ENCODE results near the gene RNU1-1. TPM values are rescaled to one million over a fixed set of nuclear protein-coding genes. Genes with fewer than 3 reads are reported as not detected.
"Not testable (repeated sequence)": the region's sequence is repeated elsewhere in the genome, so short reads cannot be mapped to it uniquely, and the experiment has no call there.

RNU1-1 gene
- total RNA-seq, 2 donors from 2014 or later = 2,483 to 3,611 TPM

GRCh38 chr1:16521288-16521583 lies 7.2 kb upstream of the RNU1-1 start:
- peak overlapping the region; percentile 47 for H3K4me3 ChIP-seq (ENCODE audit: low read length)

GRCh38 chr1:16520435-16521287 lies 6.6 kb upstream of the RNU1-1 start:
- H3K4me3 ChIP-seq (ENCODE audit: low read length) = peak overlapping the region; percentile 47
- H3K9me3 ChIP-seq (ENCODE audit: control insufficient read depth, low read length); H3K27me3 ChIP-seq (ENCODE audit: control insufficient read depth, insufficient read depth, low read length, poor library complexity, severe bottlenecking); H3K9me3 Mint-ChIP-seq; H3K27ac ChIP-seq (ENCODE audit: low read depth, low read length); H3K4me1 ChIP-seq (ENCODE audit: control insufficient read depth, insufficient read depth, low read length); H3K36me3 Mint-ChIP-seq (ENCODE audit: low read depth); H3K9ac ChIP-seq (ENCODE audit: extremely low read depth, low read length, poor library complexity, severe bottlenecking); H3K4me1 Mint-ChIP-seq; H3K36me3 ChIP-seq (ENCODE audit: control insufficient read depth, insufficient read depth, low read length): not testable (repeated sequence)
- TF ChIP-seq CTCF (conservative IDR thresholded peaks at IDR 0.05) = peak; percentile 49
- Mint-ChIP-seq H3K27ac (peak overlapping the region; percentile 88), H3K4me3 (peak overlapping the region; percentile 83), H3K27me3 (ENCODE audit: insufficient read depth) (peaks cover 39% of the 10 kb centered on the region)
- 40 to 53% methylated on average over 39 to 48 of the region's 48 CpGs for whole genome bisulfite sequencing, 2 experiments (ENCODE audit: insufficient coverage in 1 of 2, insufficient read length in 1 of 2)
- peak; percentile 92 for DNase-seq

More at GRCh38 chr1:16521288-16521583, 7.2 kb upstream of the RNU1-1 start:
- no peaks in the 10 kb centered on the region for H3K9me3 Mint-ChIP-seq
- Histone ChIP-seq H3K9me3 (ENCODE audit: control insufficient read depth, low read length) (no peaks in the 10 kb centered on the region), H3K27ac (ENCODE audit: low read depth, low read length) (no peak overlapping the region), H3K36me3 (ENCODE audit: control insufficient read depth, insufficient read depth, low read length) (no peaks in the 10 kb centered on the region), H3K9ac (ENCODE audit: extremely low read depth, low read length, poor library complexity, severe bottlenecking) (no peak overlapping the region), H3K27me3 (ENCODE audit: control insufficient read depth, insufficient read depth, low read length, poor library complexity, severe bottlenecking) (peaks cover 4% of the 10 kb centered on the region), H3K4me1 (ENCODE audit: control insufficient read depth, insufficient read depth, low read length) (no peaks in the 10 kb centered on the region)
- WGBS, 2 experiments (ENCODE audit: insufficient coverage in 1 of 2, insufficient read length in 1 of 2) = 60 to 76% methylated on average over 5 to 12 of the region's 12 CpGs
- H3K27me3 Mint-ChIP-seq (ENCODE audit: insufficient read depth) = peaks cover 39% of the 10 kb centered on the region
- DNase-seq = peak; percentile 36
- TF ChIP-seq CTCF (conservative IDR thresholded peaks at IDR 0.05) = no peak
- H3K36me3 Mint-ChIP-seq (ENCODE audit: low read depth) = no peaks in the 10 kb centered on the region
- peak overlapping the region; percentile 83 for H3K4me3 Mint-ChIP-seq
- peak overlapping the region; percentile 88 for H3K27ac Mint-ChIP-seq
- peaks cover 6% of the 10 kb centered on the region for H3K4me1 Mint-ChIP-seq

- not testable (repeated sequence) for H3K27ac ChIP-seq (ENCODE audit: low read depth, low read length); H3K9me3 ChIP-seq (ENCODE audit: control insufficient read depth, low read length); H3K4me1 ChIP-seq (ENCODE audit: control insufficient read depth, insufficient read depth, low read length); H3K4me3 ChIP-seq (ENCODE audit: low read length); H3K27ac Mint-ChIP-seq; H3K36me3 Mint-ChIP-seq (ENCODE audit: low read depth); H3K36me3 ChIP-seq (ENCODE audit: control insufficient read depth, insufficient read depth, low read length); H3K27me3 ChIP-seq (ENCODE audit: control insufficient read depth, insufficient read depth, low read length, poor library complexity, severe bottlenecking); H3K9me3 Mint-ChIP-seq; H3K9ac ChIP-seq (ENCODE audit: extremely low read depth, low read length, poor library complexity, severe bottlenecking); H3K4me3 Mint-ChIP-seq; H3K4me1 Mint-ChIP-seq
- peaks cover 32% of the 10 kb centered on the region for H3K27me3 Mint-ChIP-seq (ENCODE audit: insufficient read depth)
- 83 to 100% methylated on average over 1 to 5 of the region's 6 CpGs for WGBS, 2 experiments (ENCODE audit: insufficient coverage in 1 of 2, insufficient read length in 1 of 2)
- peak; percentile 11 for DNase-seq
These were observed 5.3 kb upstream of the RNU1-1 start for GRCh38 chr1:16519255-16519951.

- peak; percentile 2 for DNase-seq
- not testable (repeated sequence) for H3K27me3 ChIP-seq (ENCODE audit: control insufficient read depth, insufficient read depth, low read length, poor library complexity, severe bottlenecking); H3K9ac ChIP-seq (ENCODE audit: extremely low read depth, low read length, poor library complexity, severe bottlenecking); H3K27ac Mint-ChIP-seq; H3K9me3 Mint-ChIP-seq; H3K4me3 Mint-ChIP-seq; H3K4me3 ChIP-seq (ENCODE audit: low read length); H3K36me3 ChIP-seq (ENCODE audit: control insufficient read depth, insufficient read depth, low read length); H3K9me3 ChIP-seq (ENCODE audit: control insufficient read depth, low read length); H3K4me1 Mint-ChIP-seq; H3K27ac ChIP-seq (ENCODE audit: low read depth, low read length); H3K4me1 ChIP-seq (ENCODE audit: control insufficient read depth, insufficient read depth, low read length); H3K36me3 Mint-ChIP-seq (ENCODE audit: low read depth)
- WGBS, 2 experiments (ENCODE audit: insufficient coverage in 1 of 2, insufficient read length in 1 of 2) = 96% methylated on average over 2 of the region's 3 CpGs; no CpG with 5 or more reads in 1 of the 2 experiments
- peaks cover 32% of the 10 kb centered on the region for H3K27me3 Mint-ChIP-seq (ENCODE audit: insufficient read depth)
These were observed 4.8 kb upstream of the RNU1-1 start for GRCh38 chr1:16518913-16519254.

- H3K4me3 ChIP-seq (ENCODE audit: low read length); H3K4me3 Mint-ChIP-seq; H3K36me3 Mint-ChIP-seq (ENCODE audit: low read depth); H3K9me3 ChIP-seq (ENCODE audit: control insufficient read depth, low read length); H3K9me3 Mint-ChIP-seq; H3K9ac ChIP-seq (ENCODE audit: extremely low read depth, low read length, poor library complexity, severe bottlenecking); H3K4me1 Mint-ChIP-seq; H3K27ac ChIP-seq (ENCODE audit: low read depth, low read length); H3K27ac Mint-ChIP-seq; H3K36me3 ChIP-seq (ENCODE audit: control insufficient read depth, insufficient read depth, low read length); H3K27me3 ChIP-seq (ENCODE audit: control insufficient read depth, insufficient read depth, low read length, poor library complexity, severe bottlenecking); H3K4me1 ChIP-seq (ENCODE audit: control insufficient read depth, insufficient read depth, low read length); DNase-seq: not testable (repeated sequence)
- peaks cover 24% of the 10 kb centered on the region for H3K27me3 Mint-ChIP-seq (ENCODE audit: insufficient read depth)
- 85 to 89% methylated on average over 2 to 5 of the region's 5 CpGs for WGBS, 2 experiments (ENCODE audit: insufficient coverage in 1 of 2, insufficient read length in 1 of 2)
These were observed 2.8 kb upstream of the RNU1-1 start for GRCh38 chr1:16516694-16517410.

All from endodermal cell (in vitro differentiated cells).